ENCODE measurements around the gene CAMK2N1. TPM values are rescaled to one million over a fixed set of nuclear protein-coding genes. Genes with fewer than 3 reads are reported as not detected.

CAMK2N1 gene
- total and polyA plus RNA-seq, 2 of the 13 experiments (the other 11 are each of a cell fraction or from before 2014, with no cell fraction given) = 38.0 to 38.6 TPM

DNA sequence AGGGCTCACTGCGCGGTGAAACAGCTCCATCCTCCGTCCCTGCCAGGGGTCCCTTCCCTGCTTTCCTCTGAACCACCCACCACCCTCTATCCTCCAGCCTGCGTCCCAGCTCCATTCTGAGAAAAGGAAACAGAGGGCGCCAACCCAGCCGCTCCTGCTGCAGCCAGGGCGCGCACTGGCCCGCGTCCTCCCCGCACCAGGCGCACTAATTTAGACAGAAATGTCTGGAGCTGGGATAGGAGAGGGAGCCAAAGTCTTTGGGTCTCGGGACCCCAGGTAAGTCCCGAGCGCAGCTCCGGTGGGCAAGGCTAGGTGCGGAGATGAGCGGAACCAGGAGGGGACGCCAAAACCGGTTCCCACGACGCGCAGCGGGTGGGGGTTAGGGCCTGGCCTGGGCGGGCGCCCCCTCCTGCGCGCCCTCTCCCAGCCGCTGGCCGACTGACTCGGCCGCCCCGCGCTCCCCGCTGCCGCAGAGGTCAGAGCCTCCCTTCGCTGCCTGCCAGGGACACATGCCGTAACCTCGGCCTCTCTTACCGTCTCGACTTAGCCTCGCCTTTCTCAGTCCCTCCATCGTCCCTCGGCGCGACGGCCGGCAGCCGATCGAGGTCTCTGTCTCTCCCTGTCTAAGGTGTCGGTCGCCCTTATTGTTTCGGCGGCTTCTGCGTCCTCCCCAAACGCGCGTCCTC lies 2.0 kb downstream of the CAMK2N1 start (continued):
- peak; percentile 94 for TF ChIP-seq RBFOX2 (IDR thresholded peaks at IDR 0.05; ENCODE audit: low read depth, low read length)
- TF ChIP-seq, protein P1, sequence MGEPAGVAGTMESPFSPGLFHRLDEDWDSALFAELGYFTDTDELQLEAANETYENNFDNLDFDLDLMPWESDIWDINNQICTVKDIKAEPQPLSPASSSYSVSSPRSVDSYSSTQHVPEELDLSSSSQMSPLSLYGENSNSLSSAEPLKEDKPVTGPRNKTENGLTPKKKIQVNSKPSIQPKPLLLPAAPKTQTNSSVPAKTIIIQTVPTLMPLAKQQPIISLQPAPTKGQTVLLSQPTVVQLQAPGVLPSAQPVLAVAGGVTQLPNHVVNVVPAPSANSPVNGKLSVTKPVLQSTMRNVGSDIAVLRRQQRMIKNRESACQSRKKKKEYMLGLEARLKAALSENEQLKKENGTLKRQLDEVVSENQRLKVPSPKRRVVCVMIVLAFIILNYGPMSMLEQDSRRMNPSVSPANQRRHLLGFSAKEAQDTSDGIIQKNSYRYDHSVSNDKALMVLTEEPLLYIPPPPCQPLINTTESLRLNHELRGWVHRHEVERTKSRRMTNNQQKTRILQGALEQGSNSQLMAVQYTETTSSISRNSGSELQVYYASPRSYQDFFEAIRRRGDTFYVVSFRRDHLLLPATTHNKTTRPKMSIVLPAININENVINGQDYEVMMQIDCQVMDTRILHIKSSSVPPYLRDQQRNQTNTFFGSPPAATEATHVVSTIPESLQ (CRISPR knock-in tag; conservative IDR thresholded peaks at IDR 0.05) = no peak
- TF ChIP-seq ZNF264 (CRISPR knock-in tag; IDR thresholded peaks at IDR 0.05) = peak; percentile 37; the same call in 1 of the 2 replicates
- no peak for TF ChIP-seq ZNF83 (CRISPR knock-in tag; IDR thresholded peaks at IDR 0.05; ENCODE audit: borderline replicate concordance)
- no peak for TF ChIP-seq ZBTB2 (CRISPR knock-in tag; IDR thresholded peaks at IDR 0.05; ENCODE audit: low read depth)
- TF ChIP-seq ZNF101 (CRISPR knock-in tag; IDR thresholded peaks at IDR 0.05; ENCODE audit: borderline replicate concordance, low read depth) = no peak
- TF ChIP-seq, protein P2, sequence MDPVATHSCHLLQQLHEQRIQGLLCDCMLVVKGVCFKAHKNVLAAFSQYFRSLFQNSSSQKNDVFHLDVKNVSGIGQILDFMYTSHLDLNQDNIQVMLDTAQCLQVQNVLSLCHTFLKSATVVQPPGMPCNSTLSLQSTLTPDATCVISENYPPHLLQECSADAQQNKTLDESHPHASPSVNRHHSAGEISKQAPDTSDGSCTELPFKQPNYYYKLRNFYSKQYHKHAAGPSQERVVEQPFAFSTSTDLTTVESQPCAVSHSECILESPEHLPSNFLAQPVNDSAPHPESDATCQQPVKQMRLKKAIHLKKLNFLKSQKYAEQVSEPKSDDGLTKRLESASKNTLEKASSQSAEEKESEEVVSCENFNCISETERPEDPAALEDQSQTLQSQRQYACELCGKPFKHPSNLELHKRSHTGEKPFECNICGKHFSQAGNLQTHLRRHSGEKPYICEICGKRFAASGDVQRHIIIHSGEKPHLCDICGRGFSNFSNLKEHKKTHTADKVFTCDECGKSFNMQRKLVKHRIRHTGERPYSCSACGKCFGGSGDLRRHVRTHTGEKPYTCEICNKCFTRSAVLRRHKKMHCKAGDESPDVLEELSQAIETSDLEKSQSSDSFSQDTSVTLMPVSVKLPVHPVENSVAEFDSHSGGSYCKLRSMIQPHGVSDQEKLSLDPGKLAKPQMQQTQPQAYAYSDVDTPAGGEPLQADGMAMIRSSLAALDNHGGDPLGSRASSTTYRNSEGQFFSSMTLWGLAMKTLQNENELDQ (CRISPR knock-in tag; IDR thresholded peaks at IDR 0.05; ENCODE audit: borderline replicate concordance) = no peak
- TF ChIP-seq NFATC3 (CRISPR knock-in tag; IDR thresholded peaks at IDR 0.05) = no peak
- TF ChIP-seq, protein P3, sequence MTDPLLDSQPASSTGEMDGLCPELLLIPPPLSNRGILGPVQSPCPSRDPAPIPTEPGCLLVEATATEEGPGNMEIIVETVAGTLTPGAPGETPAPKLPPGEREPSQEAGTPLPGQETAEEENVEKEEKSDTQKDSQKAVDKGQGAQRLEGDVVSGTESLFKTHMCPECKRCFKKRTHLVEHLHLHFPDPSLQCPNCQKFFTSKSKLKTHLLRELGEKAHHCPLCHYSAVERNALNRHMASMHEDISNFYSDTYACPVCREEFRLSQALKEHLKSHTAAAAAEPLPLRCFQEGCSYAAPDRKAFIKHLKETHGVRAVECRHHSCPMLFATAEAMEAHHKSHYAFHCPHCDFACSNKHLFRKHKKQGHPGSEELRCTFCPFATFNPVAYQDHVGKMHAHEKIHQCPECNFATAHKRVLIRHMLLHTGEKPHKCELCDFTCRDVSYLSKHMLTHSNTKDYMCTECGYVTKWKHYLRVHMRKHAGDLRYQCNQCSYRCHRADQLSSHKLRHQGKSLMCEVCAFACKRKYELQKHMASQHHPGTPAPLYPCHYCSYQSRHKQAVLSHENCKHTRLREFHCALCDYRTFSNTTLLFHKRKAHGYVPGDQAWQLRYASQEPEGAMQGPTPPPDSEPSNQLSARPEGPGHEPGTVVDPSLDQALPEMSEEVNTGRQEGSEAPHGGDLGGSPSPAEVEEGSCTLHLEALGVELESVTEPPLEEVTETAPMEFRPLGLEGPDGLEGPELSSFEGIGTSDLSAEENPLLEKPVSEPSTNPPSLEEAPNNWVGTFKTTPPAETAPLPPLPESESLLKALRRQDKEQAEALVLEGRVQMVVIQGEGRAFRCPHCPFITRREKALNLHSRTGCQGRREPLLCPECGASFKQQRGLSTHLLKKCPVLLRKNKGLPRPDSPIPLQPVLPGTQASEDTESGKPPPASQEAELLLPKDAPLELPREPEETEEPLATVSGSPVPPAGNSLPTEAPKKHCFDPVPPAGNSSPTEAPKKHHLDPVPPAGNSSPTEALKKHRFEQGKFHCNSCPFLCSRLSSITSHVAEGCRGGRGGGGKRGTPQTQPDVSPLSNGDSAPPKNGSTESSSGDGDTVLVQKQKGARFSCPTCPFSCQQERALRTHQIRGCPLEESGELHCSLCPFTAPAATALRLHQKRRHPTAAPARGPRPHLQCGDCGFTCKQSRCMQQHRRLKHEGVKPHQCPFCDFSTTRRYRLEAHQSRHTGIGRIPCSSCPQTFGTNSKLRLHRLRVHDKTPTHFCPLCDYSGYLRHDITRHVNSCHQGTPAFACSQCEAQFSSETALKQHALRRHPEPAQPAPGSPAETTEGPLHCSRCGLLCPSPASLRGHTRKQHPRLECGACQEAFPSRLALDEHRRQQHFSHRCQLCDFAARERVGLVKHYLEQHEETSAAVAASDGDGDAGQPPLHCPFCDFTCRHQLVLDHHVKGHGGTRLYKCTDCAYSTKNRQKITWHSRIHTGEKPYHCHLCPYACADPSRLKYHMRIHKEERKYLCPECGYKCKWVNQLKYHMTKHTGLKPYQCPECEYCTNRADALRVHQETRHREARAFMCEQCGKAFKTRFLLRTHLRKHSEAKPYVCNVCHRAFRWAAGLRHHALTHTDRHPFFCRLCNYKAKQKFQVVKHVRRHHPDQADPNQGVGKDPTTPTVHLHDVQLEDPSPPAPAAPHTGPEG (CRISPR knock-in tag; IDR thresholded peaks at IDR 0.05) = no peak
- peak; percentile 83; the same call in 1 of the 2 replicates for TF ChIP-seq ZMAT3 (CRISPR knock-in tag; conservative IDR thresholded peaks at IDR 0.05)
- no peak for TF ChIP-seq MAFF (IDR thresholded peaks at IDR 0.05; ENCODE audit: low read depth, low read length)
- no peak for TF ChIP-seq ZNF432 (CRISPR knock-in tag; IDR thresholded peaks at IDR 0.05; ENCODE audit: borderline replicate concordance)
- no peak for TF ChIP-seq PCBP2 (optimal IDR thresholded peaks at IDR 0.05; ENCODE audit: low read depth, low read length, poor library complexity, severe bottlenecking)
- no peak for TF ChIP-seq ZC3H13 (CRISPR knock-in tag; IDR thresholded peaks at IDR 0.05)
- TF ChIP-seq KMT2A (CRISPR knock-in tag; IDR thresholded peaks at IDR 0.05) = peak; percentile 46
- TF ChIP-seq TEAD2 (CRISPR knock-in tag; IDR thresholded peaks at IDR 0.05) = no peak
